Measurements from ENCODE around the gene M6PR.

- TF ChIP-seq CTCF (conservative IDR thresholded peaks at IDR 0.05; ENCODE audit: low read depth, low read length) (no peak), EZH2 (IDR thresholded peaks at IDR 0.05; ENCODE audit: low read length, unreplicated experiment) (no peak), EZH2phosphoT487 (IDR thresholded peaks at IDR 0.05; ENCODE audit: borderline replicate concordance, low read length) (no peak)
Observed at GRCh38 chr12:8911606-8912268, 37.7 kb downstream of the M6PR start.
